ENCODE results near the gene PLEKHB2. TPM values are rescaled to one million over a fixed set of nuclear protein-coding genes. Genes with fewer than 3 reads are reported as not detected.
"Not testable (repeated sequence)": the region's sequence is repeated elsewhere in the genome, so short reads cannot be mapped to it uniquely, and the experiment has no call there.

The PLEKHB2 gene
- total RNA-seq, 4 donors from 2014 or later = 40.4 to 52.9 (median 44.7) TPM

GRCh38 chr2:131063501-131064283 is 41.4 kb upstream of the PLEKHB2 start:
- Histone ChIP-seq H3K27ac (replicated peaks in 1 of 4) (no peak overlapping the region), H3K27me3 (no peaks in the 10 kb centered on the region), H3K4me1 (peaks cover 26 to 56% (median 38%) of the 10 kb centered on the region in 4 donors), H3K9me3 (no peaks in the 10 kb centered on the region), H3K4me3 (no peak overlapping the region), H3K36me3 (peaks cover 7 to 45% (median 31%) of the 10 kb centered on the region in 4 donors)
- 87% methylated on average over 11 of the region's 11 CpGs for WGBS
- no peak for TF ChIP-seq POLR2A (IDR thresholded peaks at IDR 0.05; ENCODE audit: low read depth)
- no peak for TF ChIP-seq CTCF (IDR thresholded peaks at IDR 0.05)
- no peak for TF ChIP-seq EP300 (IDR thresholded peaks at IDR 0.05)
- TF ChIP-seq POLR2AphosphoS5 (IDR thresholded peaks at IDR 0.05) = no peak
- DNase-seq (ENCODE audit: extremely low spot score) = no peak
- intact Hi-C loops (cut with DNase I) = no loop called here

GRCh38 chr2:131064589-131065512 is 40.3 kb upstream of the PLEKHB2 start:
- no peak overlapping the region for H3K27ac ChIP-seq (replicated peaks in 1 of 4)
- intact Hi-C loops (cut with DNase I) = no loop called here
- H3K27me3 ChIP-seq = no peaks in the 10 kb centered on the region
- DNase-seq (ENCODE audit: extremely low spot score) = no peak
- peaks cover 7 to 50% (median 35%) of the 10 kb centered on the region in 4 donors for H3K36me3 ChIP-seq
- WGBS = 70% methylated on average over 14 of the region's 14 CpGs
- H3K4me3 ChIP-seq = no peak overlapping the region
- no peaks in the 10 kb centered on the region for H3K9me3 ChIP-seq
- peaks cover 26 to 56% (median 32%) of the 10 kb centered on the region in 4 donors for H3K4me1 ChIP-seq
- TF ChIP-seq POLR2AphosphoS5 (IDR thresholded peaks at IDR 0.05) (no peak), POLR2A (IDR thresholded peaks at IDR 0.05; ENCODE audit: low read depth) (no peak), CTCF (IDR thresholded peaks at IDR 0.05) (no peak), EP300 (IDR thresholded peaks at IDR 0.05) (no peak)

- H3K36me3 ChIP-seq = peaks cover 22 to 63% (median 54%) of the 10 kb centered on the region in 4 donors
- no peak overlapping the region for H3K27ac ChIP-seq (replicated peaks in 1 of 4)
- peaks cover 14 to 40% (median 21%) of the 10 kb centered on the region in 4 donors for H3K4me1 ChIP-seq
- H3K9me3 ChIP-seq = no peaks in the 10 kb centered on the region
- TF ChIP-seq EP300 (IDR thresholded peaks at IDR 0.05) (no peak), POLR2A (IDR thresholded peaks at IDR 0.05; ENCODE audit: low read depth) (no peak), CTCF (IDR thresholded peaks at IDR 0.05) (no peak), POLR2AphosphoS5 (IDR thresholded peaks at IDR 0.05) (no peak)
- H3K27me3 ChIP-seq = no peaks in the 10 kb centered on the region
- H3K4me3 ChIP-seq = no peak overlapping the region
- no peak for DNase-seq (ENCODE audit: extremely low spot score)
- WGBS = 54% methylated on average over 2 of the region's 2 CpGs
- intact Hi-C loops (cut with DNase I) = no loop called here
Observed at GRCh38 chr2:131067465-131068125, 37.5 kb upstream of the PLEKHB2 start.

DNA sequence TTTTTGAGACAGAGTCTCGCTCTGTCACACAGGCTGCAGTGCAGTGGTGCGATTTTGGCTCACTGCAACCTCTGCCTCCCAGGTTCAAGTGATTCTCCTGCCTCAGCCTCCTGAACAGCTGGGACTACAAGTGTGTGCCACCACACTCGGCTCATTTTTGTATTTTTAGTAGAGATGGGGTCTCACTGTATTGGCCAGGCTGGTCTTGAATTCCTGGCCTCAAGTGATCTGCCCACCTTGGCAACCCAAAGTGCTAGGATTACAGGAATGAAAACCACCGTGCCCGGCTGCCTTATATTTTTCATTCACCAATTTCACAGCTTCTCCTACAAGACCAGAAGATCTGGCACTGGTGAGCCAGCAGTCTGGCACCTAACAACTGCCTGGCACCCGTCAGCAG is 37.0 kb upstream of the PLEKHB2 start:
- H3K27ac ChIP-seq (replicated peaks in 1 of 4); DNase-seq (ENCODE audit: extremely low spot score); H3K27me3 ChIP-seq; intact Hi-C loops (cut with DNase I); H3K9me3 ChIP-seq; H3K4me3 ChIP-seq: not testable (repeated sequence)
- 98% methylated on average over 6 of the region's 6 CpGs for WGBS
- Histone ChIP-seq H3K36me3 (peaks cover 22 to 65% (median 54%) of the 10 kb centered on the region in 4 donors), H3K4me1 (peaks cover 13 to 39% (median 21%) of the 10 kb centered on the region in 4 donors)

DNA sequence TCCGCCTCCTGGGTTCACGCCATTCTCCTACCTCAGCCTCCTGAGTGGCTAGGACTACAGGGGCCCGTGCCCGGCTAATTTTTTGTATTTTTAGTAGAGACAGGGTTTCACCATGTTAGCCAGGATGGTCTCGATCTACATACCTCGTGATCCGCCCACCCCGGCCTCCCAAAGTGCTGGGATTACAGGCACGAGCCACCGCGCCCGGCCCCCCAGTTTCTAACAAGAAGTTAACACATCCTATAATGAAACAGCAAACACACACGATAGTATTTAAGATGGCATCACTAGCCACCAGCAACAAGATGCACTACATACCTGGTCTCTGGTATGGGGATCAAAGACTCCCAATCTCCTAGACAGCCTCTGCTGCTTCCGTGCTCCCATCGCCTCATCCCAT is 29.6 kb upstream of the PLEKHB2 start:
- H3K27ac ChIP-seq (replicated peaks in 1 of 4); H3K27me3 ChIP-seq; H3K4me3 ChIP-seq; intact Hi-C loops (cut with DNase I); H3K9me3 ChIP-seq; DNase-seq (ENCODE audit: extremely low spot score): not testable (repeated sequence)
- Histone ChIP-seq H3K4me1 (peaks cover 17 to 39% (median 27%) of the 10 kb centered on the region in 4 donors), H3K36me3 (peaks cover 43 to 97% (median 76%) of the 10 kb centered on the region in 4 donors)
- 89% methylated on average over 15 of the region's 15 CpGs for WGBS

Measured in esophagus muscularis mucosa (tissue), 4 donors.